GM06990 (cell line): ENCODE measurements around the gene MAP4K2.
"Not testable (repeated sequence)": the region's sequence is repeated elsewhere in the genome, so short reads cannot be mapped to it uniquely, and the experiment has no call there.

Experiments used
- DNase-seq: peaks from one replicate; pipeline ENCODE4 v3.0.0-alpha.2; 2011; ENCODE audit not compliant: insufficient read length; ENCODE audit errors: extremely low read depth
- H3K27me3 ChIP-seq: replicated peaks from 2 replicates; pipeline ENCODE4 v1.6.0; 2011; ENCODE audit warnings: low read length; ENCODE audit not compliant: control insufficient read depth, insufficient read depth
- H3K36me3 ChIP-seq: 2 replicates; pipeline ENCODE4 v1.5.1; 2011; ENCODE audit warnings: low read length; ENCODE audit not compliant: control insufficient read depth, insufficient read depth
- H3K4me3 ChIP-seq: replicated peaks from 2 replicates; pipeline ENCODE4 v1.5.1; 2011; ENCODE audit warnings: low read depth, mild to moderate bottlenecking, control low read depth, low read length
- CTCF ChIP-seq: IDR thresholded peaks from 2 replicates; pipeline ENCODE4 v1.5.1; 2011; ENCODE audit warnings: low read length, control low read depth, mild to moderate bottlenecking, inconsistent platforms; ENCODE audit not compliant: insufficient read depth, poor library complexity, severe bottlenecking

The MAP4K2 gene

GRCh38 chr11:64823568-64824119, 20.6 kb upstream of the MAP4K2 start:
- no peak for DNase-seq
- TF ChIP-seq CTCF: no peak

GRCh38 chr11:64817476-64817875, 14.5 kb upstream of the MAP4K2 start:
- no peak for TF ChIP-seq CTCF
- H3K27me3 ChIP-seq: no peaks in the 10 kb centered on the region

More at GRCh38 chr11:64823568-64824119, 20.6 kb upstream of the MAP4K2 start:
- Histone ChIP-seq H3K27me3 (no peaks in the 10 kb centered on the region), H3K4me3 (no peak overlapping the region), H3K36me3 (no peaks in the 10 kb centered on the region)

GRCh38 chr11:64815433-64815832, 12.4 kb upstream of the MAP4K2 start:
- not testable (repeated sequence) for H3K4me3 ChIP-seq, H3K36me3 ChIP-seq, DNase-seq, H3K27me3 ChIP-seq

More at GRCh38 chr11:64817476-64817875, 14.5 kb upstream of the MAP4K2 start:
- no peak for DNase-seq
- Histone ChIP-seq H3K4me3 (no peak overlapping the region), H3K36me3 (no peaks in the 10 kb centered on the region)

- no peaks in the 10 kb centered on the region for H3K36me3 ChIP-seq
- DNase-seq: peak; percentile 79
- TF ChIP-seq CTCF: no peak
- H3K4me3 ChIP-seq: no peak overlapping the region
- no peaks in the 10 kb centered on the region for H3K27me3 ChIP-seq
Measured at GRCh38 chr11:64814712-64815187, 11.7 kb upstream of the MAP4K2 start.

GRCh38 chr11:64813826-64814225, 10.8 kb upstream of the MAP4K2 start:
- no peak for DNase-seq
- Histone ChIP-seq H3K36me3 (no peaks in the 10 kb centered on the region; the same call in 1 of the 2 replicates), H3K4me3 (no peak overlapping the region), H3K27me3 (no peaks in the 10 kb centered on the region)
- TF ChIP-seq CTCF: no peak

- no peak for DNase-seq
- TF ChIP-seq CTCF: no peak
- no peaks in the 10 kb centered on the region for H3K27me3 ChIP-seq
- H3K36me3 ChIP-seq: peaks cover 7% of the 10 kb centered on the region
- peak overlapping the region; percentile 82 for H3K4me3 ChIP-seq
Measured at GRCh38 chr11:64810891-64811272, 7.9 kb upstream of the MAP4K2 start.
